HFFc6 (cell line): ENCODE measurements around the gene NRXN2. TPM values are rescaled to one million over a fixed set of nuclear protein-coding genes. Genes with fewer than 3 reads are reported as not detected.

Experiments
- DNase-seq: peaks from one replicate; pipeline ENCODE4 v3.0.0-alpha.2; 2018
- H3K27ac Mint-ChIP-seq: 2 replicates; pipeline ENCODE4 v1.8.0; 2020; ENCODE audit warnings: mild to moderate bottlenecking, mixed read lengths
- H3K27me3 Mint-ChIP-seq: 2 replicates; pipeline ENCODE4 v1.8.0; 2021; ENCODE audit warnings: mild to moderate bottlenecking, moderate library complexity, mixed read lengths; ENCODE audit not compliant: insufficient read depth
- H3K36me3 Mint-ChIP-seq: 2 replicates; pipeline ENCODE4 v1.8.0; 2021; ENCODE audit warnings: low read depth, mixed read lengths
- H3K4me1 Mint-ChIP-seq: 2 replicates; pipeline ENCODE4 v1.8.0; 2020; ENCODE audit warnings: low read depth, mixed read lengths
- H3K4me3 Mint-ChIP-seq: 2 replicates; pipeline ENCODE4 v1.8.0; 2020; ENCODE audit warnings: mild to moderate bottlenecking, moderate library complexity, mixed read lengths
- H3K9me3 Mint-ChIP-seq: 2 replicates; pipeline ENCODE4 v1.8.0; 2020; ENCODE audit warnings: mild to moderate bottlenecking, mixed read lengths
- total RNA-seq, 6 experiments: library from RNA; stranded (reverse); fragmentation: NEBNext Ultra II Directional; extraction: Animal tissue kit (Norgen Biotek cat#: 25700); gene quantifications; 2 replicates in 1 of 6; 3 replicates in 5 of 6; pipeline ENCODE4 v1.2.3, GENCODE V29; 2021
- TF ChIP-seq, protein P1 (sequence below): fragments of 200-600 bp; sonication (generic); IDR thresholded peaks from 2 replicates; pipeline ENCODE4 v1.5.0; 2021; ENCODE audit warnings: antibody characterized with exemption, mild to moderate bottlenecking

NRXN2 gene
- total RNA-seq, 6 experiments from 2014 or later = 0.14 to 0.51 (median 0.31) TPM; not detected in 1

DNA sequence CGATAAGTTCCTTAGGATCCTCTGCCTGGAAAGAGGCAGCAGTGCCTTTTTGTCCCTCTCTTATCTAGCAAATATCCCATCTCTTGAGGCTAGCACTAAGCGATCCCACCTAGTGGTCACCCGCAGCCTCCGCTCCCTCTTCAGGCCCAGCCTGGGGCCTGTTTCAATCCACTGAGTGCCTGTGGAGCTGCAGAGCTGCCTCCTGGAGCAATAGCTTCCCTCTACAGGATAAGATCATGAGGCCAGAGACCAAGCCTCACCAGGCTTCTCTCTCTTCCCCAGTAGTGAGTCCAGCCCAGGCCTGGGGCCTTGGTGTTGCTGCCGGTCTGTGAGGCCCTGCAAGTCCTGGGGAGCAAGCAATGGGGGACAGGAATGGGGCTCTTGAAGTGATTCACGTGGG, 66.1 kb downstream of the NRXN2 start:
- Mint-ChIP-seq H3K4me1 (peaks cover 44% of the 10 kb centered on the region), H3K27me3 (peaks cover 8% of the 10 kb centered on the region), H3K36me3 (no peaks in the 10 kb centered on the region), H3K4me3 (no peak overlapping the region), H3K9me3 (no peaks in the 10 kb centered on the region), H3K27ac (no peak overlapping the region)
- TF ChIP-seq, protein P1, sequence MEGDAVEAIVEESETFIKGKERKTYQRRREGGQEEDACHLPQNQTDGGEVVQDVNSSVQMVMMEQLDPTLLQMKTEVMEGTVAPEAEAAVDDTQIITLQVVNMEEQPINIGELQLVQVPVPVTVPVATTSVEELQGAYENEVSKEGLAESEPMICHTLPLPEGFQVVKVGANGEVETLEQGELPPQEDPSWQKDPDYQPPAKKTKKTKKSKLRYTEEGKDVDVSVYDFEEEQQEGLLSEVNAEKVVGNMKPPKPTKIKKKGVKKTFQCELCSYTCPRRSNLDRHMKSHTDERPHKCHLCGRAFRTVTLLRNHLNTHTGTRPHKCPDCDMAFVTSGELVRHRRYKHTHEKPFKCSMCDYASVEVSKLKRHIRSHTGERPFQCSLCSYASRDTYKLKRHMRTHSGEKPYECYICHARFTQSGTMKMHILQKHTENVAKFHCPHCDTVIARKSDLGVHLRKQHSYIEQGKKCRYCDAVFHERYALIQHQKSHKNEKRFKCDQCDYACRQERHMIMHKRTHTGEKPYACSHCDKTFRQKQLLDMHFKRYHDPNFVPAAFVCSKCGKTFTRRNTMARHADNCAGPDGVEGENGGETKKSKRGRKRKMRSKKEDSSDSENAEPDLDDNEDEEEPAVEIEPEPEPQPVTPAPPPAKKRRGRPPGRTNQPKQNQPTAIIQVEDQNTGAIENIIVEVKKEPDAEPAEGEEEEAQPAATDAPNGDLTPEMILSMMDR = no peak; the same call in 1 of the 2 replicates
- no peak for DNase-seq

DNA sequence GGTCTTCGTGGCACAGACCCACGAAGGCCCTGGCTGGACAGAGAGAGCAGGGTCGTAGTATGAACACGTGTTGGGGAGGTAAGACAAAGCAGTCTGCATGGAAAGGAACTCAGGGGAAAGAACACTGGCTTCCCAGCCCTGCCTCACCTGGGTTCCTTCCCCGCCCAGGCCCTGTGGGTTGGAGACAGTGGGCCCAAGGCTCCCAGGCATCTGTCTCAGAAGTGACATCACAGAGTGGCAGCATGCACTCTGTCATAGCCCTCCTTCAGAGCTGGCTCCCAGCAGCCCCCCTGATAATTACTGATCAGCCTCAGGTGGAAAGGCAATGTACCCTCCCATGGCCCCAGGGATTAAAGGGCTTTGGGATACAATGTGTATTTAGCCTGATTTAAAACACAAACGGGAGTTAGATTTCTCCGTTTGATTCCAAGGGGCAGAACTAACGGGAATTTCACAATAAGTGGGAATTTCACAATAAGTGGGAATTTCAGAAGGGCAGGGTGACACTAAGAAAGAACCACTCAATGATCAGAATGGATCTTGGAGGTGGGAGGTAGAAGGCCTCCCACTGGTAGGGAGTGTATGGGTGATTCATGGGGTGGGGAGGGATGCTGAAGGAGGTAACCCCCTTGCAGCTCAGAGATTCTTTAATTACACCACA, 66.9 kb downstream of the NRXN2 start:
- TF ChIP-seq, protein P1 = no peak
- Mint-ChIP-seq H3K27ac (no peak overlapping the region), H3K9me3 (no peaks in the 10 kb centered on the region), H3K4me1 (peaks cover 37% of the 10 kb centered on the region), H3K4me3 (no peak overlapping the region), H3K27me3 (peaks cover 8% of the 10 kb centered on the region), H3K36me3 (no peaks in the 10 kb centered on the region)
- DNase-seq = no peak

DNA sequence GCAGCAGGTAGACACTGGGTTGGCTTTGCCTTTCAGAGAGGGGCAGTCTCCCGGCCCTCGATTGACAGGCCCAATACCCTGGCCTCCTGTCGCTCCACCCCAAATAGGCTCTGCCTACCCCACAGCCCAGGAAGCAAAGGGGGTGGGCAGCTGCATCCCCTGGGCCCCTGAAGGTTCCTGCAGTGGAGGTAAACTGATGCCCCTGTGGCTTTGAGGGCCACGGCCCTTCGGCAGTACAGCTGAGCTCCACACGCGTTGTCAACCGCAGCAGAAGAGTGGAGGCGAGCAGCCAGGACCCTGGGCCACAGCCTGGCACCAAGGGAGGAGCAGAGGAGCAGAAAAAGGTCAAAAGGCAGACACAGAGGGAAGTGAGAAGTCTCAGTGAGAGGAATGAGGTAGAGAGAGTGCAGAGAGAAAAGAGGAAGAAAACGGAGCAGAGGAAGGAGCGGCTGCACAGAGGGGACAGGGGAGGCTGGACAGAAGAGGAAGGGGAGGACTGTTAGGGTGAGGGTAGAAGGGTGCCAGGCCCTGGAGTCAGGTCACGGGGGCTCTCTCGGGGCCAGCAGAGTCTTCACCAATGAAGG, 67.9 kb downstream of the NRXN2 start:
- no peak for DNase-seq
- no peak overlapping the region for H3K27ac Mint-ChIP-seq
- no peaks in the 10 kb centered on the region for H3K36me3 Mint-ChIP-seq
- peaks cover 8% of the 10 kb centered on the region for H3K27me3 Mint-ChIP-seq
- no peaks in the 10 kb centered on the region for H3K9me3 Mint-ChIP-seq
- TF ChIP-seq, protein P1 = no peak
- peaks cover 29% of the 10 kb centered on the region for H3K4me1 Mint-ChIP-seq
- H3K4me3 Mint-ChIP-seq = no peak overlapping the region

DNA sequence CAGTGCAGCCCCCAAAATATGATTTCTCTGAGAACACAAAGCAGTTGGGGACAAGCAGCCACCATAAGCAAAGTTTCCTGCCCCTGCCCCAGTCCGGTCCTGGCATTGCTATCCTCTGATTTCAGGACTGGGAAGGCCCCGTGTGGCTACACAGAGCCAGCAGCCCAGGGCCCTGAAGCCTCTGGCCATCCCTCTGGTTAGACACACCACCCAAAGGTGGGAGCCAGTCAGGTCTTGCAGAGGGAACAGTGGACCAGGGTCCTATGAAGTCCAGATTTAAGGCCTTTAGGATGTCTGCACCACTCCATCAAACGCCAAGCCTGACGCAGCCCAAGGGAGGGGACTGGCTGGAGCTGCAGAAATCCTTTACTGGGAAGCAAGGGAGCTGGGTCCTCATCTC, 68.6 kb downstream of the NRXN2 start:
- Mint-ChIP-seq H3K27ac (no peak overlapping the region), H3K4me1 (peaks cover 23% of the 10 kb centered on the region), H3K4me3 (no peak overlapping the region), H3K9me3 (no peaks in the 10 kb centered on the region), H3K27me3 (peaks cover 12% of the 10 kb centered on the region), H3K36me3 (no peaks in the 10 kb centered on the region)
- no peak for DNase-seq
- TF ChIP-seq, protein P1 = no peak

DNA sequence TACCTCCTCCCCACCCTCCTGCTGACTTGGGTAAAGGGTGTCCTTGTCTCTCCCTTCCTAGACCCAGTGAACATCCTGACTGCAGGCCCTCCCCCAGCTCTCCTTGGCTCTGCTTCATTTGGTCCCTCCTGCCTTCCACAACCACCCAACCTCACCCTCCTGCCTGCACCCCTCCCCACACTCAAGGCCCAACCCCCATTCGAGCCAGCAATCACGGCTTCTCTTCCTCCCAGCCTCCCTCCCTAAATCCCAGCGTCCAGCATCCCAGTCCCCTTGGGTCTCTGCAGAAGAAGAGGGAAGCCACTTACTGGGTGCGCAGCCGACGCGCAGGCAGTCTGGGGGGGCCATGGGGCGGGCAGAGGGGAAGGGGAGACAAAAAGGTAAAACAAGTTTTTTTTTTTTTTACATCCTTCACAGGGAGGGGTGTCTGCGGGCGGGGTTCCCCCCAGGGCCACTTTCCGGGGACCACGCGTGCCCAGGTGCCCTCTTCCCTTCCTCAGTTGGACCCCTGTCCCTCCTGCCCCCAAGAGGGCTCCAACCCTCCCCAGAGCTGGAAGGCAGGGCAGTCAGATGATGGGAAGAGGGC, 69.5 kb downstream of the NRXN2 start:
- DNase-seq = no peak
- H3K27ac Mint-ChIP-seq = no peak overlapping the region

More for the DNA sequence above, 69.5 kb downstream of the NRXN2 start:
- Mint-ChIP-seq H3K4me3 (no peak overlapping the region), H3K27me3 (peaks cover 15% of the 10 kb centered on the region), H3K4me1 (peaks cover 13% of the 10 kb centered on the region), H3K9me3 (no peaks in the 10 kb centered on the region), H3K36me3 (no peaks in the 10 kb centered on the region)
- TF ChIP-seq, protein P1 = peak; percentile 46
